Colonic mucosa (tissue), 4 donors: ENCODE data around the gene TSNAX. TPM values are rescaled to one million over a fixed set of nuclear protein-coding genes. Genes with fewer than 3 reads are reported as not detected.
"Not testable (repeated sequence)": the region's sequence is repeated elsewhere in the genome, so short reads cannot be mapped to it uniquely, and the experiment has no call there.

ENCODE experiments used
- DNase-seq: peaks from one replicate; pipeline ENCODE4 v3.0.0-alpha.2; 2020
- H3K27ac ChIP-seq: fragments of 200-600 bp; one replicate; pipeline ENCODE4 v1.8.0; 2021
- H3K27me3 ChIP-seq: fragments of 200-600 bp; one replicate; pipeline ENCODE4 v1.8.0; 2021
- H3K36me3 ChIP-seq: fragments of 200-600 bp; one replicate; pipeline ENCODE4 v1.8.0; 2021
- H3K4me1 ChIP-seq: fragments of 200-600 bp; one replicate; pipeline ENCODE4 v1.8.0; 2021; ENCODE audit warnings: mild to moderate bottlenecking
- H3K4me3 ChIP-seq: fragments of 200-600 bp; one replicate; pipeline ENCODE4 v1.8.0; 2021
- H3K9ac ChIP-seq, 2 donors: one replicate each; pipeline ENCODE4 v1.7.0; 2013; ENCODE audit warnings: control low read depth in 2 of 2, low read depth in 2 of 2, low read length in 2 of 2
- H3K9me3 ChIP-seq: fragments of 200-600 bp; one replicate; pipeline ENCODE4 v1.8.0; 2021
- intact Hi-C: fragments of 100-400 bp; cut with DNase I; formaldehyde crosslinking; loops from one replicate; pipeline ENCODE4 v1.14.1; 2022
- total RNA-seq, 2 donors: library from RNA; stranded (reverse); fragmentation: NEBNext Ultra II Directional in 1 of 2; extraction: Animal tissue kit (Norgen Biotek cat#: 25700) in 1 of 2; gene quantifications; one replicate each; pipeline ENCODE4 v1.2.1, GENCODE V29; 2021
- TF ChIP-seq, protein P1 (sequence below): fragments of 200-600 bp; IDR thresholded peaks from one replicate; pipeline ENCODE4 v1.8.0; 2022; ENCODE audit warnings: antibody characterized with exemption, mild to moderate bottlenecking
- donor health status: healthy.
- donor health status: DM: no; HTN: no; CAD: no.
- donor health status: DM: no; HTN: no; CAD: no.

The TSNAX gene
- total RNA-seq, 2 donors from 2014 or later = 22.6 to 37.3 TPM

DNA sequence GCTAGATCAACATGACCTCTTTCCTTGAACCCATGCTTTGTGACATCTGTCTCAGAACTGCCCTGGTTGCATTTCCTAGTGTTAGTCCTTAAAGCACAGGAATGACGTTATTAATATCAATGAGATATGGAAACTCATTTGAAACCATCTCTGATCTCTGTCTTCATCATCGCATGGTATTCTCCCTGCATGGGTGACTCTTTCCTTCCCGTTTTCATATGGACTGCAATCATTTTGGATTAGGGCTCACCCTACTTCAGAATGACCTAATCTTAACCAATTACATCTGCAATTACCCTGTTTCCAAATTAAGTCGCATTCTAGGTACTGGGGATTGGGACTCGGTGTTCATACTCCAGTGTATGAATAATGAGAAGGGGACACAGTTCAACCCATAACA is 56.5 kb downstream of the TSNAX start:
- Histone ChIP-seq H3K36me3 (no peaks in the 10 kb centered on the region), H3K27ac (no peak overlapping the region), H3K27me3 (no peaks in the 10 kb centered on the region), H3K9me3 (no peaks in the 10 kb centered on the region), H3K9ac (no peak overlapping the region), H3K4me3 (no peak overlapping the region), H3K4me1 (no peaks in the 10 kb centered on the region)
- intact Hi-C loops = no loop called here
- TF ChIP-seq, protein P1, sequence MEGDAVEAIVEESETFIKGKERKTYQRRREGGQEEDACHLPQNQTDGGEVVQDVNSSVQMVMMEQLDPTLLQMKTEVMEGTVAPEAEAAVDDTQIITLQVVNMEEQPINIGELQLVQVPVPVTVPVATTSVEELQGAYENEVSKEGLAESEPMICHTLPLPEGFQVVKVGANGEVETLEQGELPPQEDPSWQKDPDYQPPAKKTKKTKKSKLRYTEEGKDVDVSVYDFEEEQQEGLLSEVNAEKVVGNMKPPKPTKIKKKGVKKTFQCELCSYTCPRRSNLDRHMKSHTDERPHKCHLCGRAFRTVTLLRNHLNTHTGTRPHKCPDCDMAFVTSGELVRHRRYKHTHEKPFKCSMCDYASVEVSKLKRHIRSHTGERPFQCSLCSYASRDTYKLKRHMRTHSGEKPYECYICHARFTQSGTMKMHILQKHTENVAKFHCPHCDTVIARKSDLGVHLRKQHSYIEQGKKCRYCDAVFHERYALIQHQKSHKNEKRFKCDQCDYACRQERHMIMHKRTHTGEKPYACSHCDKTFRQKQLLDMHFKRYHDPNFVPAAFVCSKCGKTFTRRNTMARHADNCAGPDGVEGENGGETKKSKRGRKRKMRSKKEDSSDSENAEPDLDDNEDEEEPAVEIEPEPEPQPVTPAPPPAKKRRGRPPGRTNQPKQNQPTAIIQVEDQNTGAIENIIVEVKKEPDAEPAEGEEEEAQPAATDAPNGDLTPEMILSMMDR = no peak
- no peak for DNase-seq

DNA sequence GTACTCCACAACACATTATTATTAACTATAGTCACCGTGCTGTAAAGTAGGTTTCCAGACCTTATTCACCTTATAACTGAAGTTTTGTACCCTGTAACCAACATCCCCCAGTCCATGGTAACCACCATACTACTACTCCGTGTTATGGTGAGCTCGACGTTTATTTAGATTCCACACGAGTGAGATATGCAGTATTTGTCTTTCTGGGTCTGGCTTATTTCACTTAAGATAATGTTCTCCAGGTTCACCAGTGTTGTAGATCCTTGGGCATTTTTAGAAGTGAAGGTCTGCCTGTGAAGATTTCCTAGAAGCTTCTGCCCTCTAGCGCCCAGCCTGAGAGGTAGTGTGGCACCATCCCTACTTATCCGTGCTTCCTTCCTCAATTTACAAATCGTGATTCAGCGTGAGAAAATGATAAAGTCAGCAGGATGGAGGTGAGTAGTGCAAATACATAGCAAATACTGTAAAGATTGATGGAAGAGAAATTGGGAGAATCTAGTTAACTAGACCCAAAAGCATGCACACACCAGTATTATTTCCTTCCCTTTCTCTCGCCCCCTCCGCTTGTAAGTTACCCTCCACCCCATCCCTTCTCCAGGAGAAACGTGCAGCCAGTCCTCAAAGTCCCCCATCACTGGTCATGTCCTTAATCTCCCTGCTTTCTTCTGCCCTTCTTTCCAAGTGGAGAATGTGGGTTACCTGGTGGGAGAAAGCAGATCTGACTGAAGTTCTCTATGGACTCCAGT is 62.2 kb downstream of the TSNAX start:
- DNase-seq = peak; percentile 52
- Histone ChIP-seq H3K9ac (no peak overlapping the region), H3K9me3 (no peaks in the 10 kb centered on the region), H3K27ac (no peak overlapping the region), H3K4me3 (no peak overlapping the region), H3K27me3 (no peaks in the 10 kb centered on the region), H3K36me3 (no peaks in the 10 kb centered on the region), H3K4me1 (no peaks in the 10 kb centered on the region)
- intact Hi-C loops = loop anchor here (2.0 kb wide), 1 partner anchor 234 kb away; no protein-coding TSS in a partner anchor
- TF ChIP-seq, protein P1 = peak; percentile 65

DNA sequence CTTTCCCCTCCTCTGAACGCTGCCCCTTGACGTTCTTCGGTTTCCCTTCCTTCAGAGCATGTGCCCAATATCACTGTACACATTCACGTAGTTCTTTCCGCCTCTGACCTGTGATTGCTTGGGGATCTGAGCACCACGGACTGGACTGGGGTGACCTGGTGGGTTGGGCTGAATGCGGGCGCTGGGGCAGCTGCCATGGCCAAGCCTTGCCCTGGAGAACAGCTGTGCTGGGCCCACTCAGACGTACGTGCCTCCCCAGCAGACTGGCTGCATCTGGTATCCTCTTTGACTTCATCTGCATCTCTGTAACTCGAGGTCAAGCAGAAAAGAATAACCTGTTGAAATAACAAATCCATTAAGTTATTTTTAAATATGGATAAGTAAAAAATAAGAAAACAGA is 63.0 kb downstream of the TSNAX start:
- intact Hi-C loops = loop anchor here (2.0 kb wide), 1 partner anchor 235 kb away; no protein-coding TSS in a partner anchor
- TF ChIP-seq, protein P1 = no peak
- Histone ChIP-seq H3K27me3 (no peaks in the 10 kb centered on the region), H3K4me3 (no peak overlapping the region), H3K27ac (no peak overlapping the region), H3K36me3 (no peaks in the 10 kb centered on the region), H3K4me1 (no peaks in the 10 kb centered on the region), H3K9me3 (no peaks in the 10 kb centered on the region), H3K9ac (no peak overlapping the region)
- no peak for DNase-seq

DNA sequence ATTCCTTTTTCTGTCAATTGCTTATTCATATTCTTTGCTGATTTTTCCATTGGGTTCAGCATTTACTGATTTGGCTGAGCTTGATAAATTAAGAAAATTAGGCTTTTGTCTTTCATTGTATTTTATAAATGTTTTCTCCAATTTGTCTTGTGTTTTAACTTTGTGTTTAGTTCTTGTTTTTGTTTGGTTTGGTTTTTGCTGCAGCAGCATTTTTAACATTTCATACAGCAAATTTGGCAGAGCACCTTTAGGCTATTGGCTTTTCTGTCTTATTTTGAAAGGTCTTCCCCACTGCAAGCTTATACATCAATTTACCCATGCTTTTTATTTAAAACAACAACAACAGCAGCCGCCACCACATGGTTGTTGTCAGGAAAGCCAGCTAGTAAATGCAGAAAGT is 64.3 kb downstream of the TSNAX start:
- Histone ChIP-seq H3K4me3 (no peak overlapping the region), H3K9me3 (no peaks in the 10 kb centered on the region), H3K27me3 (no peaks in the 10 kb centered on the region), H3K36me3 (no peaks in the 10 kb centered on the region), H3K27ac (no peak overlapping the region), H3K9ac (no peak overlapping the region), H3K4me1 (no peaks in the 10 kb centered on the region)
- intact Hi-C loops = no loop called here
- DNase-seq = no peak
- TF ChIP-seq, protein P1 = no peak

DNA sequence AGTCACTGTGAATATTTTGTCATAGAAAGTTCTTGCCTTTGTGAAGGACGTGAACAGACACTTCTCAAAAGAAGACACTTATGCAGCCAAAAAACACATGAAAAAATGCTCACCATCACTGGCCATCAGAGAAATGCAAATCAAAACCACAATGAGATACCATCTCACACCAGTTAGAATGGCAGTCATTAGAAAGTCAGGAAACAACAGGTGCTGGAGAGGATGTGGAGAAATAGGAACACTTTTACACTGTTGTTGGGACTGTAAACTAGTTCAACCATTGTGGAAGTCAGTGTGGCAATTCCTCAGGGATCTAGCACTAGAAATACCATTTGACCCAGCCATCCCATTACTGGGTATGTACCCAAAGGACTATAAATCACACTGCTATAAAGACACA is 64.8 kb downstream of the TSNAX start:
- H3K36me3 ChIP-seq, H3K9ac ChIP-seq, H3K4me3 ChIP-seq, intact Hi-C loops, H3K9me3 ChIP-seq, DNase-seq, H3K27ac ChIP-seq, H3K4me1 ChIP-seq, H3K27me3 ChIP-seq: not testable (repeated sequence)

DNA sequence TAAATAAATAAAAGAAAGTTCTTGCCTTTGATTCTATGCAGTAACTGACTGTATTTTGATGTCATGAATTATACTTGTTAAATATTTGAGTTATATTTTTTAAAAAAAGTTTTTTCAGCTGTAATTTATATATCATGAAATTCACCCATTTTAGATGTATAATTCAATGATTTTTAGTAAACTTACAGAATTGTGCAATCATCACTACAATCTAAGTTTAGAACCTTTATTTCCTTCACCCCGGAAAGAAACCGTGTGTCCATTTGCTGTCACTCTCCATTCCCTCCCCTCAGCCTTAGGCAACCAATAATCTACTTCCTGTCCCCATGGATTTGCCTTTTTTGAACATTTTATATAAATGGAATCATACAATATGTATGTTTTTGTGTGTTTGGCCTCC is 65.7 kb downstream of the TSNAX start:
- Histone ChIP-seq H3K27ac (no peak overlapping the region), H3K4me3 (no peak overlapping the region), H3K9ac (no peak overlapping the region), H3K27me3 (no peaks in the 10 kb centered on the region), H3K4me1 (no peaks in the 10 kb centered on the region), H3K9me3 (no peaks in the 10 kb centered on the region), H3K36me3 (no peaks in the 10 kb centered on the region)
- intact Hi-C loops = no loop called here
- DNase-seq = no peak
- TF ChIP-seq, protein P1 = no peak
